Body of pancreas (tissue), 4 donors: ENCODE results near the gene KCNAB1.

Experiments
- POLR2A ChIP-seq, 3 donors: fragments of 450-650 bp; IDR thresholded peaks; one replicate each; pipeline ENCODE4 v1.6.1; 2016; ENCODE audit warnings: antibody characterized with exemption in 3 of 3, mild to moderate bottlenecking in 2 of 3
- TF ChIP-seq, protein P1 (sequence below), 7 experiments: fragments of 450-650 bp in 4 of 7; fragments of 200-600 bp in 3 of 7; sonication (generic) in 3 of 7; IDR thresholded peaks; one replicate each; pipeline ENCODE4 v1.5.1; 2016 to 2019; ENCODE audit warnings: antibody characterized with exemption in 7 of 7

DNA sequence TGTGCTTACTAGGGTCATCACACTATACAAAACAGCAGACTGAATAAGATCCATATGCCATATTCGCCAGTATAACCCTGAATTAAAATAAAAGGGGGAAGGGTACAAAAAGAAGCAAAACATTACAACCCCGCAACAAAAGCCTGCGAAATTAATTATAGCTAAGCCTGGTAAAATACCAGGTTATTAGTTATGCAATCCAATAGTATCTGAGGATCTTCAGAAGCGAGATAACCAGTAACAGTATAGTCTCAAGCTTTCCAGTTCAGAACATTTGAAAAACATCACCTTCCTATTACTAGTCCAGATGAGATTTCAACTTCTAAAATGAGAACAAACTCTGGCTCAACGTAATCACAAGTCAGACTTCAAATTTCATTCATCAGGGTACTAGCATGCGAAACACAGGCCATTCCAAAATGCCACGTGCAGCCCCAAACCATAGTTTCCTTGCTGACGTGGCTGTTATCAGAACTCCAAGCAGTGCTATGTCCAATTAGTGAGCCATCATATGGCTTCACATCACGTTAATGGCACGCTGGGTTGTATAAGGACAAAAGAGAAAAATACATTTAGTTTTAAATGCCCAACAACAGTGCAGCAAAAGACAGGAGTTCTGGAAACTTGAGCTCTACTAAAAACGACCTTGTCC lies 433.5 kb downstream of the KCNAB1 start:
- peak in 1 of 3 donors; percentile 15 for TF ChIP-seq POLR2A (IDR thresholded peaks at IDR 0.05)
- TF ChIP-seq, protein P1, sequence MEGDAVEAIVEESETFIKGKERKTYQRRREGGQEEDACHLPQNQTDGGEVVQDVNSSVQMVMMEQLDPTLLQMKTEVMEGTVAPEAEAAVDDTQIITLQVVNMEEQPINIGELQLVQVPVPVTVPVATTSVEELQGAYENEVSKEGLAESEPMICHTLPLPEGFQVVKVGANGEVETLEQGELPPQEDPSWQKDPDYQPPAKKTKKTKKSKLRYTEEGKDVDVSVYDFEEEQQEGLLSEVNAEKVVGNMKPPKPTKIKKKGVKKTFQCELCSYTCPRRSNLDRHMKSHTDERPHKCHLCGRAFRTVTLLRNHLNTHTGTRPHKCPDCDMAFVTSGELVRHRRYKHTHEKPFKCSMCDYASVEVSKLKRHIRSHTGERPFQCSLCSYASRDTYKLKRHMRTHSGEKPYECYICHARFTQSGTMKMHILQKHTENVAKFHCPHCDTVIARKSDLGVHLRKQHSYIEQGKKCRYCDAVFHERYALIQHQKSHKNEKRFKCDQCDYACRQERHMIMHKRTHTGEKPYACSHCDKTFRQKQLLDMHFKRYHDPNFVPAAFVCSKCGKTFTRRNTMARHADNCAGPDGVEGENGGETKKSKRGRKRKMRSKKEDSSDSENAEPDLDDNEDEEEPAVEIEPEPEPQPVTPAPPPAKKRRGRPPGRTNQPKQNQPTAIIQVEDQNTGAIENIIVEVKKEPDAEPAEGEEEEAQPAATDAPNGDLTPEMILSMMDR (IDR thresholded peaks at IDR 0.05) = no peak
